ENCODE measurements around the gene ARHGEF4. TPM values are rescaled to one million over a fixed set of nuclear protein-coding genes. Genes with fewer than 3 reads are reported as not detected.

Gene ARHGEF4
- total and polyA plus RNA-seq, 10 of the 15 experiments (the other 5 are each of a cell fraction or from before 2014, with no cell fraction given): 0.02 to 0.24 (median 0.16) TPM; not detected in 6

- Histone ChIP-seq H3K9ac (ENCODE audit: control insufficient read depth, insufficient read depth, low read length) (no peak overlapping the region), H3K4me1 (ENCODE audit: control insufficient read depth, insufficient read depth, low read length) (no peaks in the 10 kb centered on the region), H3K36me3 (ENCODE audit: control insufficient read depth in 2 of 2, insufficient read depth in 2 of 2, low read length in 1 of 2) (peaks cover 8 to 27% of the 10 kb centered on the region in 2 experiments; a peak in 3 of 4 replicates), H3K27me3 (replicated peaks in 1 of 2; ENCODE audit: control insufficient read depth in 2 of 2, insufficient read depth in 2 of 2, low read length in 1 of 2) (no peaks in the 10 kb centered on the region), H3K27ac (ENCODE audit: control insufficient read depth, insufficient read depth) (no peak overlapping the region), H3K79me2 (ENCODE audit: control insufficient read depth, insufficient read depth, low read length) (no peaks in the 10 kb centered on the region), H3K4me3 (no peak overlapping the region), H3K9me3 (replicated peaks; ENCODE audit: control insufficient read depth, insufficient read depth, low read length) (no peaks in the 10 kb centered on the region), H3K4me2 (ENCODE audit: control insufficient read depth, insufficient read depth) (no peak overlapping the region), H4K20me1 (ENCODE audit: control insufficient read depth, insufficient read depth) (no peaks in the 10 kb centered on the region), H2AFZ (ENCODE audit: control insufficient read depth, low read depth, low read length) (no peak overlapping the region)
- POLR2A ChIA-PET: no interaction called here
- FAIRE-seq (no peak), DNase-seq (ENCODE audit: low read depth, low spot score) (no peak), ATAC-seq (no peak; the same call in 2 of the 3 replicates)
- no TSS peak for BruUV-seq (replicated peaks)
- in situ Hi-C loops (cut with MboI): no loop called here
- TF ChIP-seq POU2F2 (IDR thresholded peaks at IDR 0.05; ENCODE audit: borderline replicate concordance, low read depth, low read length) (no peak), POLR2AphosphoS2 (IDR thresholded peaks at IDR 0.05; ENCODE audit: low read depth, low read length) (no peak), REST (IDR thresholded peaks at IDR 0.05; ENCODE audit: low read depth, low read length) (no peak), ATF7 (IDR thresholded peaks at IDR 0.05; ENCODE audit: low read depth) (no peak), EP300 (IDR thresholded peaks at IDR 0.05; ENCODE audit: borderline replicate concordance in 1 of 2, control insufficient read depth in 1 of 2, low read depth in 2 of 2, low read length in 2 of 2) (no peak), RELB (IDR thresholded peaks at IDR 0.05; ENCODE audit: low read depth) (no peak), PML (IDR thresholded peaks at IDR 0.05; ENCODE audit: low read length) (no peak), NR2F1 (conservative IDR thresholded peaks at IDR 0.05) (no peak)
- 94% methylated on average over 5 of the region's 8 CpGs for WGBS (ENCODE audit: insufficient coverage, insufficient replicate concordance, low lambda C conversion rate, missing lambda C conversion rate)
- intact Hi-C loops (cut with micrococcal nuclease; ENCODE audit: unreplicated experiment): no loop called here
- SMC1A ChIA-PET (ENCODE audit: uncharacterized antibody, unreplicated experiment): no interaction called here
- CTCF ChIA-PET: no interaction called here
- RAD21 ChIA-PET (ENCODE audit: unreplicated experiment): no interaction called here
Observed at GRCh38 chr2:131045286-131046027, 208.7 kb downstream of the ARHGEF4 start.
